Middle frontal gyrus (tissue), 1 donor: ENCODE data around the gene ZMYM4.
A peak's percentile ranks its signal among the peaks of the same experiment; 100 is the strongest.

ENCODE experiments used
- DNase-seq: peaks from one replicate; pipeline ENCODE4 v3.0.0-alpha.2; 2015; ENCODE audit warnings: low spot score; ENCODE audit errors: extremely low spot score

ZMYM4 gene

DNA sequence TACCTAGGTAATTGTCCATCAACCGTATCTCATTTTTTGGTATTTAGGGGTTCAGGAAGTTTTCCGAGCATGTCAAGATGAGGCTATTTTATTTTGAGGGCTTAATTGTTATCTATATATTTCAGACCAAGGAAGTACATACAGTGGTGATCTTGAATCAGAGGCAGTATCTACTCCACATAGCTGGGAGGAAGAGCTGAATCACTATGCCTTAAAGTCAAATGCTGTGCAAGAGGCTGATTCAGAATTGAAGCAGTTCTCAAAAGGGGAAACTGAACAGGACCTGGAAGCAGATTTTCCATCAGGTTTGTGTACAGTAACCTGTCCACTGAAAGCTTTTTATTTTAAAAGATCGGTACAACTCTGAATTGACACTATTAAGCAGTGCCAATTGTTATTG, 130.2 kb downstream of the ZMYM4 start:
- DNase-seq, result no peak

DNA sequence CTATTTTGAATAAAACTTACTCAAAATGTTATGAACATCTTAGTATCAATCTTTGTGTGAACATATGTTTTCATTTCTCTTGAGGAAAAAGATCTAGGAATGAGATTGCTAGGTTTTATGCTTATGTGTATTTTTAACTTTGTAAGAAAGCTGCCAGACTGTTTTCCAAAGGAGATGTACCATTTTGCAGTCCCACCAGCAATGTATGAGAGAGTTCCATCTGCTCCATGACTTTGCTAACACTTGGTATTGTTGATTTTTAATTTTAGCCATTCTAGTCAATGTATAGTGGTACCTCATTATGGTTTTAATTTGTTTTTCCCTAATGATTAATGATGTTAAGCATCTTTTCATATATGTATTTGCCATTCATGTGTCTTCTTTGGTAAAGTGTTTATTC, 132.5 kb downstream of the ZMYM4 start:
- no peak for DNase-seq

GRCh38 chr1:35406103-35406502, 137.6 kb downstream of the ZMYM4 start:
- DNase-seq, result no peak

DNA sequence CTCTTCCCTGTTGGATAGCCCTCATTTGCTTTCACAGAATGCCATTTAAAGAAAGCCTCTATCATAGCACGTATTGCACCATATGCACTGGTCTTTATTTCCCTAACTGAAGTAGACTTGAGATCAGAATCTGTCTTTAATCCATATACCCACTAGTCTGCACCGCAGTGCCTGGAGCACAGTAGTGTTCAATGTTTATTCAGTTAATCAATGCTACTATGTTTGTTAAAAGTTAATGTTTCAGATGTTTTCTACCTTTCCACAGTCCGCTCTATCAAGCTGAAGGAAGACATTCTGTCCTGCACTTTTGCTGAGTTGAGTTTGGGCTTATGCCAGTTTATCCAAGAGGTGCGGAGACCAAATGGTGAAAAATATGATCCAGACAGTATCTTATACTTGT, 139.2 kb downstream of the ZMYM4 start:
- DNase-seq, result no peak

DNA sequence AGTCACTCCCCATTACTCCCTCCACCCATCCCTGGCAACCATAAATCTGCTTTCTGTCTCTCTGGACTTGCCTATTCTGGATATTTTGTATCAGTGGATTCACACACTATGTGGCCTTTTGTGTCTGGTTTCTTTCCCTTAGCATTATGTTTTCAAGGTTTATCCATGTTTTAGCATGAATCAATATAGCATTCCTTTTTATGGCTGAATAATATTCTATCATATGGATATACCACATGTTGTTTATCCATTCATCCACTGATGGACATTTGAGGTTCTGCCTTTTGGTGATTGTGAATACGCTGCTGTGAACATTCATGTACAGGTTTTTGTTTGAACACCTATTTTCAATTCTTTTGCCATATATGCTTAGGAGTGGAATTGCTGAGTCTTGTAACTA, 140.4 kb downstream of the ZMYM4 start:
- DNase-seq, result no peak

GRCh38 chr1:35426097-35426586, 157.6 kb downstream of the ZMYM4 start:
- DNase-seq, result no peak

DNA sequence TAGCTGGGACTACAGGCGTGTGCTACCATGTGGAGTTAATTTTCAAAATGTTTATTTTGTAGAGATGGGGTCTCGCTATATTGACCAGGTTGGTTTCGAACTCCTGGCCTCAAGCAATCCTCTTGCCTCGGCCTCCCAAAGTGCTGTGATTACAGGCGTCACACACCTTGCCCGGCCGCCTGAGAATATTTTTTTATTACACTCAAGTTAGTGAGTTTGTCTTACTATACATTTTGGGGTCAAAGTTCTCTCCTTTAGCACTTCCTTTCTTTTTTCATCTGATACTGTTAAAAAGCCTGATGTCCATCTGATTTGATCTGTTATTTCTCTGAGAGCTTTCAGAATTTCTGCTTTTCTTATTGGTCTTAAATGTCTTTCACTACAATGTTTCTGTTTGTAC, 159.9 kb downstream of the ZMYM4 start:
- DNase-seq, result no peak

DNA sequence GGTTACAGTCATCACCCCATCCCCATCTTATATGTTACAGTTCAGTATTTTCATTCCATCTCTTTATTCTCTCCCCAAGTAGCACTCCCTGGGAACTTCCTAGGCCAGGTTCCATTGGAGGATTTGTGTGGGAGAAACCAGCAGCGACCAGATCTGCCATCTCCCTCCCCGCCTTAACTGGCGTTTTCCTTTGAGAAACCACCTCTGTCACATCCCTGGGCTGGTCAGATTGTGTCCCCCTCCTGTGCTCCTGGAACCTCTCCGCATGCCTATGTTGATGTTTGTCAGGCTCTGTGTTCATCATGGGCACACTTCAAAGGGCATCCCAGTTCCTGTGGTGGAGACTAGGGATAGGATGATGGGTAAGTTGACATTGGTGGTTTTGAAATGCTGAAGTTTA, 162.3 kb downstream of the ZMYM4 start:
- DNase-seq, result no peak

DNA sequence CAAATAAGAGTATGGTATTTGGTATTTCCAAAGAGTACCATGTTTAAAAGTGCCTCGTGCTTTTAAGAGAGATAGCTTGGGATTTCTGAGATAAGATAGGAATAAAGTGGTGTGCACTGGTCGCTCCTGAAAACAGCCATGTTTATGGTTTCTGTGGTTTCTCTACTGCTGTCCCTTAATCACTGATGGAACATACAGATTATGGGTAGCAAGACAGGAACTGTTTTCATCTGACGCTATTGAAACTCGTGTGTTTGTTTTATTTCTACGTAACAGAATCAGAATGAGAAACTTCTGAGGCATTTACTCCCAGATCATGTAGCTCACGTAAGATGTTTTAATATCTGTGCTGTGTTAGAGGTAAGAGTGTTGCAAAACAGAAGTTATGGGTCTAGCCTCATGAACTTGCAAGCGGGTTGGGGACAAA, 162.7 kb downstream of the ZMYM4 start:
- DNase-seq, result no peak

DNA sequence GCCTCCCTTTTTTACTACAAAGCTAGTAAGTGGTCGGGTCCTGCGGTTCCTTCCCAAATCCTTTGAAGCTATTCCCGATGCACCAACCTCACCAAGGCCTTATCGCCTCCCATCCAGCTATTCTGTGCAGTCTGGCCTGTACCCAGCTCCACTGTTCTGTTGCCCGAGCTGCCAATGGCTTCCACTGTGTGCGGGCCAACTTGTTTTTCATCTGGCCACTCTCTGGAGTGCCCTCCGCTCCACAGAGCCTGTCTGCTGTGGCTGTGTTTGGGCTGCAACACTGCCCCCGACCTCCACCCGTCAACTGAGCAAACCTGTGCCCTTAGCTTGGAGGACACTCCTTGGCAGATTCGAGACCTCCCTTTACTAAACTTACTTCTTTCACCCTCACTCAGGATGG, 163.7 kb downstream of the ZMYM4 start:
- DNase-seq, result no peak

- no peak for DNase-seq
Measured at GRCh38 chr1:35433714-35434113, 165.2 kb downstream of the ZMYM4 start.

DNA sequence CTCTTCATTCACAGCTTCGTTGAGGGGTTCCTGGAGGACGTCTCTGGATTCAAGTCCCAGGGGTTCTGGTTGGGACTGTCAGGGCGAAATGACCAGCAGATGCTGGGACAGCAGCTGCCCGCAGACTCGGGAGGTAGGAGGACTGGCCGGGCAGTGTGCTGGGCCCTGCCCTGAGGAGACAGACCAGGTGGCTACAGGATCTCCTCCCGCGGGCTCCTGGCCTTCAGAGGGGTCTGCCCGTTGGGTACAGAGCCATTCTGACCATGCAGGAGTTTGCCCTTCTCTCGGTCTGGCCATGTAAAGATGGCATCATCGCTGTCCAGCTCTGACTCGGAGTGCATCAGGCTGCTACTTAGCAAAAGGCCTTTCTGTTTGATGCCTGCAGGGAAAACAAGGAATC, 166.2 kb downstream of the ZMYM4 start:
- DNase-seq, result no peak

- DNase-seq, result no peak
Measured at GRCh38 chr1:35436078-35436477, 167.6 kb downstream of the ZMYM4 start.

- DNase-seq, result no peak
Measured at GRCh38 chr1:35437200-35437599, 168.7 kb downstream of the ZMYM4 start.

DNA sequence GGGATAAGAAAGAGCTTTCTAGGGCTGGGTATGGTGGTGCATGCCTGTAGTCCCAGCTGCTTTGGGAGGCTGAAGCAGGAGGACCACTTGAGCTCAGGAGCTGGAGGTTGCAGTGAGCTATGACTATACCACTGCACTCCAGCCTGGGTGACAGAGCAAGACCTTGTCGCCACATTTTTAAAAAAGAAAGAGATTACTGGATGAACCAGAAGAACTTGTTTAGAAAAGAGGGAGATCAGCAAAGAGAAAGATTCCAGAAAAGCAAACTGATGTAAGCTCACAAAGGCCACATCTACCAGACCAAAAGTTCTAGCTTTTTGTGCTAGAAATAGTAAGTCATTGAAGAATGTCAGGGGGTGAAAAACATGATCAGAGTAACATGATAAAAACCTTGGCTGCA, 171.1 kb downstream of the ZMYM4 start:
- DNase-seq, result no peak

DNA sequence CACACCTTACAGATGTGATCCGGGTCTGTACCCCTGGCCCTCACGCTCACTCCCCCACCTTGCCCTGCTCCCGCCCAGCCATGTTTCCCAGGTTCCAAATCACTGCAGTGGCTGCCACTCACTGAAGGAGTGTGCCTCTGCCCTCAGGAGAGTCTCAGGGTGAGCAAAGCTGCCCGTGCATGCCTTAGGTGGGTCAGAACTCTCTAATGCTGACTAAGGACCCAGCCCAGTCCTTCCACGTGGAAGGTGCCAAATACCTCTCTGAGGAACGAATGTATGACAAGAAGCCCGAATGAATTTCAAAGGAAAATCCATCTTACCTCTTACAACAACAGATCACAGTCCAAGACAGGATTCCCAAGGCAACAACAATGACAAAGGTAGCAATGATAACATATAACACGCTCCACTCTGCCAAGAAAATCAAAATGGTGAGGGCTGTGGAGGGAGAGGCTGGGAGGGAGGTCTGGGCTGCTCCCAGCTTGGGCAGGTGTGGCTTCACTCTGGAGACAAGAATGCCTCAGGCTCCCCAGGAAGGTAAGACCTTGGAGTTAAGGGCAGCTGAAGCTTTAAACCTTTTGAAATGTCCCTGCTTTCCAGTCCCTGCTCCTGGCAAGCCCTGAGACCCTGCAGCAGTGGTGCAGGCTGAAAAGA, 173.5 kb downstream of the ZMYM4 start:
- no peak for DNase-seq

DNA sequence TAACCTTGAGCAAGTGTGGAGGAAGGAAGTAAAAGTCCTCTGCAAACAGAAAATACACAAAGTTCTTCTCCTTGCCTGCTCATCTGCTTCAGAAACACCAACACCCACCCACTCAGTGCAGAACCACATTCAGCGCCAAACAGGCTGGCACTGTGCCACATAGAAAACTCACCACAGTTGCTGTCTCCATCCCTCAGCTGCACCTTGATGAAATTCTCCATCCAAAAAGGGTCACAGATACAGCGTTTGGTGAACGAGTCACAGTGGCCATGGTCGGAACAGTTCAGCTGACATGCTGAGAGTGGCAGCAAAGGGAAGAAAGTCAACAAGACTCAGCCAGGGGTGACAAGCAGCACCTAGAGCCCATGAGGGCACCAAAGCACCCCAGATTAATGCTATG, 174.2 kb downstream of the ZMYM4 start:
- peak; percentile 16 for DNase-seq

DNA sequence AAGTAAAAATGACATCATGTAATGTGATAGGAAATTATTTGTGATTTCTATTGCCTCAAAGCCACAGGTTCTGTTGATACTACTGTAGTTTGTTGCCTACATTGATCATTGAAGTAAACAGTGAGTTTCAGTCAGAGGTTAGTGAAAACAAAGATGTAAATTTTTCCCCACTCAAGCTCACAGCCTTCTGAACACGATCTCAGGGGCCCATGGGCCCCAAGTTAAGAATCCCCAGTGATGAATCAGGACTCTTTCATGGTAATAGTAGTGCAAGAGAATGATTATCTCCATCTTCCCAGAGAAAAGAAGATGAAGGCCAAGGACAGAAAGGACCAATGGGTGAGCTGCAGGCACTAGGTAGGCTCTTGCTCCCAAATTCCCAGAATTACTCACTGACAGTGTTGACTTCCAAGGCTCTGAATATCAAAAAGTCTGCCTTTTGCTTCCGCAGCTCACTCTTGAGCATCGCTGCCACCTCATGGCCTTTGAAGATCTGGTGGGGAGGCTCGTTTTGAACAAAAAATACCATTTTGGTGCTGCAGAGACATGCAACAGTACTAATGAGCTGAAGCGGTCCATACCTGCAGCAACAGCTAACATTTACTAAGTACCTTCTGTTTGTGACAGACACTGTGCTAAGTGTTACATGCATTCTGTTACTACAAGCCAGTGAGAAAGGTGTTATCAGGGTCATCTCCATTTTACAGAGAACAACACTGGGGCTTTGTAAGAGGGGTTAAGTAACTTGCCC, 175.4 kb downstream of the ZMYM4 start:
- DNase-seq, result no peak

- DNase-seq, result no peak
Measured at GRCh38 chr1:35444519-35444774, 175.9 kb downstream of the ZMYM4 start.

DNA sequence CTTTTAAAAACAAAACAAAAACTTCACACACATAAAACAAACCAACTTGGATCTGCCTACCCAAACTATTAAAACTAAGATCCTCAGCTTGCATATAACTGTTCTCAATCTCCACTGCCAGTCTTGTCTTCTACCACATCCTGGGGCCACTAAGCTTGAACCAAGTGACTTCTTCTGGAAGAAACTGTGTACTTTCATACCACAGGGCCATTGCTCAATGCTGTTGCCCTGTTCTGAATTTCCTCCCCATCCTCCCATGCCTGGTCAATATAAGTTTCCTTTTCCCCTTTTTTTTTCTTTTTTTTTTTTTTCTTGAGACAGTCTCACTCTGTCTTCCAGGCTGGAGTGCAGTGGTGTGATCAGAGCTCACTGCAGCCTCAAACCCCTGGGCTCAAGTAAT, 178.8 kb downstream of the ZMYM4 start:
- DNase-seq, result no peak

DNA sequence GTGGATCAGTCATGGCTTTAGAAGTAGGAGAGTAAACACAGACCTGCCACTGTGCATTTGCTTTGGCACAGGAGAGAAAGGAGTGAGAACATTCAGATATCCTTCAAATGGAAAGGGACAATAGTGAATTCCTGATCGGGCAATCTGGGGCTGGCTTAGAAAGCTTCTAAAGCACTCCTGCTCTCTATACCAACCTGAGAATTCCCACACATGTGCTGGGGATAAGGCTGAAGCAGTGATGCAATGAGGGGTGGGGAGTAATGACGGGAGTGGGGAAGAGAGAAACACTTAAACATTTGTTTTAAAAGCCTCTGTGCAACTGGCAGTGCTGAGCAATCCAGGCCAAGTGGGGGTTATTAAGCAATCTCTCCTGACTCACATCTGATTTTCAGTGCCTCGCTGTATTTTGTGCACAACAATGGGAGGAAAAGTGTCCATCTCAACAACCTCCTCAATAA, 179.9 kb downstream of the ZMYM4 start:
- DNase-seq, result no peak

- no peak for DNase-seq
Measured at GRCh38 chr1:35449334-35450008, 181.0 kb downstream of the ZMYM4 start.

DNA sequence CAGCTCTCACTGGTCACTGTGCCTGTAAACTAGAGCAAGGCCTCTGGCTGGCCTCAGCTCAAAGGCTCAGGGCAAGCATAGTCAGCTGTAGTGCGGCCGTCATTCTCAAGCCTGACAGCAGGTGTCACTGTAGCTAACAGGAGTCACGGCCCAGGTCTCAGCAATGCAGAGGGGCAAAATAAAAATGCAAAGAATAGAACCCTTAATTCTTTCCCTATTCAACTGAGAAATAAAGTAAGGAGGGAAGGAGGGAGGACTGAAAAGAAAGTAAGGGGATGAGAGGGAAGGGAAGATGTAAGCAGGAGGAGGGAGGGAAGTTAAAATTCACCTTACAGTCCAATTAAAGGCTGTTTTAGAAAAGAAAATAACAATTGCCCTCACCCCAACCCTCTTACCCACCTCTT, 182.6 kb downstream of the ZMYM4 start:
- peak; percentile 70 for DNase-seq
